Endothelial cell of umbilical vein (primary cell): Measurements from ENCODE around the gene PRUNE2.

Source experiments
- CTCF ChIP-seq, 2 donors: IDR thresholded peaks; 1 replicate in 1 of 2; 2 replicates in 1 of 2; pipeline ENCODE4 v1.5.1; 2011; ENCODE audit warnings: low read length in 2 of 2, mild to moderate bottlenecking in 2 of 2, moderate library complexity in 2 of 2, control low read depth in 1 of 2, inconsistent platforms in 1 of 2, low read depth in 1 of 2; ENCODE audit not compliant: insufficient read depth in 1 of 2; ENCODE audit errors: extremely low read depth in 1 of 2
- GATA2 ChIP-seq: IDR thresholded peaks from 2 replicates; pipeline ENCODE4 v1.7.0; 2011; ENCODE audit warnings: low read depth, mild to moderate bottlenecking, moderate library complexity, mixed read lengths, low read length; ENCODE audit not compliant: insufficient read length, insufficient read depth
- POLR2A ChIP-seq: IDR thresholded peaks from 2 replicates; pipeline ENCODE4 v1.6.1; 2012; ENCODE audit warnings: low read depth, mild to moderate bottlenecking, control low read depth, low read length
- POLR2AphosphoS5 ChIP-seq: IDR thresholded peaks from 2 replicates; pipeline ENCODE4 v1.6.1; 2012; ENCODE audit warnings: low read depth, mild to moderate bottlenecking, control low read depth, low read length, moderate library complexity; ENCODE audit not compliant: insufficient read depth

- TF ChIP-seq POLR2A: no peak
- no peak for TF ChIP-seq POLR2AphosphoS5
- TF ChIP-seq CTCF (IDR thresholded peaks at IDR 0.05; ENCODE audit: extremely low read depth in 1 of 2, insufficient read depth in 1 of 2, low read depth in 1 of 2, low read length in 2 of 2): no peak
- TF ChIP-seq GATA2: no peak
These were observed 208.4 kb downstream of the PRUNE2 start for GRCh38 chr9:76697554-76697953.
